ENCODE results near the gene FADS6.

DNA sequence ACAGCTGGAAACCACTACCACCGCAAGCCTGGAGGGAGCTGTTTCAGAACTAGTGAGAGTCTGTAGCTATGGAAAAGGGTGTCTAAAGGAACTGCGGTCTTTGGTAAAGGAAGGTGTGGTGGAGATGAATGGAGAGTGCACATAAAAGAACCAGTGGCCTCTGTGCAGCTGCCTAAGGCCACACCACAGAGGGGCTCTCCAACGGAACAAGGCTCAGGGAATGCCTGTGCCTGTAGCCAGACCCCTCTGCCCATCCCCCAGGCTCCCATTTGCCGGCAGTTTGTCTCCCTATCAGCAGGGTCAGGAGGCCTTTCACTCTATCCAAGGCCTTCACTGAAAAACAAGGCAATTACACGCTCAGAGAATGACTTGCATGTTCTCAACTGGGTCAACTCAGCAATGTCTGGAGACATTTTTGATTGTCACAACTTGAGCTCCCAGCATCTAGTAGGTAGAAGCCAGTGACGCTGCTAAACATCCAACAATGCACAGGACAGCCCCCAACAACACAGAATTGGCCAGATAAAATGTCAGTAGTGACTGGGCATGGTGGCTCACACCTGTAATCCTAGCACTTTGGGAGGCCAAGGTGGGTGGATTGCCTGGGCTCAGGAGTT, 17.3 kb downstream of the FADS6 start:
- TF ChIP-seq CTCF (IDR thresholded peaks at IDR 0.05) (no peak), POLR2A (IDR thresholded peaks at IDR 0.05) (no peak), POLR2AphosphoS5 (IDR thresholded peaks at IDR 0.05) (no peak)

All from prostate gland (tissue), 2 donors.